HG03095 (cell line): ENCODE results near the gene HBA2.
"Not testable (repeated sequence)": the region's sequence is repeated elsewhere in the genome, so short reads cannot be mapped to it uniquely, and the experiment has no call there.

Source experiments
- ATAC-seq: cut with Tn5 transposase; IDR thresholded peaks from one replicate; pipeline ENCODE4 v1.9.1; 2021; ENCODE audit warnings: moderate library complexity; ENCODE audit not compliant: unreplicated experiment

The HBA2 gene

DNA sequence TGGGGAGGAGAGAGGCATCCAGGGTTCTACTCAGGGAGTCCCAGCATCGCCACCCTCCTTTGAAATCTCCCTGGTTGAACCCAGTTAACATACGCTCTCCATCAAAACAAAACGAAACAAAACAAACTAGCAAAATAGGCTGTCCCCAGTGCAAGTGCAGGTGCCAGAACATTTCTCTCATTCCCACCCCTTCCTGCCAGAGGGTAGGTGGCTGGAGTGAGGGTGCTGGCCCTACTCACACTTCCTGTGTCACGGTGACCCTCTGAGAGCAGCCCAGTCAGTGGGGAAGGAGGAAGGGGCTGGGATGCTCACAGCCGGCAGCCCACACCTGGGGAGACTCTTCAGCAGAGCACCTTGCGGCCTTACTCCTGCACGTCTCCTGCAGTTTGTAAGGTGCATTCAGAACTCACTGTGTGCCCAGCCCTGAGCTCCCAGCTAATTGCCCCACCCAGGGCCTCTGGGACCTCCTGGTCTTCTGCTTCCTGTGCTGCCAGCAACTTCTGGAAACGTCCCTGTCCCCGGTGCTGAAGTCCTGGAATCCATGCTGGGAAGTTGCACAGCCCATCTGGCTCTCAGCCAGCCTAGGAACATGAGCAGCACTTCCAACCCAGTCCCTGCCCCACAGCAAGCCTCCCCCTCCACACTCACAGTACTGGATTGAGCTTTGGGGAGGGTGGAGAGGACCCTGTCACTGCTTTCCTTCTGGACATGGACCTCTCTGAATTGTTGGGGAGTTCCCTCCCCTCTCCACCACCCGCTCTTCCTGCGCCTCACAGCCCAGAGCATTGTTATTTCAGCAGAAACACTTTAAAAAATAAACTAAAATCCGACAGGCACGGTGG lies 1.5 kb downstream of the HBA2 start:
- ATAC-seq, result not testable (repeated sequence)

GRCh38 chr16:175011-175949 lies 2.6 kb downstream of the HBA2 start:
- no peak for ATAC-seq

DNA sequence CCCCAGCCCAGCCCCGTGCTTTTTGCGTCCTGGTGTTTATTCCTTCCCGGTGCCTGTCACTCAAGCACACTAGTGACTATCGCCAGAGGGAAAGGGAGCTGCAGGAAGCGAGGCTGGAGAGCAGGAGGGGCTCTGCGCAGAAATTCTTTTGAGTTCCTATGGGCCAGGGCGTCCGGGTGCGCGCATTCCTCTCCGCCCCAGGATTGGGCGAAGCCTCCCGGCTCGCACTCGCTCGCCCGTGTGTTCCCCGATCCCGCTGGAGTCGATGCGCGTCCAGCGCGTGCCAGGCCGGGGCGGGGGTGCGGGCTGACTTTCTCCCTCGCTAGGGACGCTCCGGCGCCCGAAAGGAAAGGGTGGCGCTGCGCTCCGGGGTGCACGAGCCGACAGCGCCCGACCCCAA lies 3.3 kb downstream of the HBA2 start:
- ATAC-seq, result not testable (repeated sequence)

DNA sequence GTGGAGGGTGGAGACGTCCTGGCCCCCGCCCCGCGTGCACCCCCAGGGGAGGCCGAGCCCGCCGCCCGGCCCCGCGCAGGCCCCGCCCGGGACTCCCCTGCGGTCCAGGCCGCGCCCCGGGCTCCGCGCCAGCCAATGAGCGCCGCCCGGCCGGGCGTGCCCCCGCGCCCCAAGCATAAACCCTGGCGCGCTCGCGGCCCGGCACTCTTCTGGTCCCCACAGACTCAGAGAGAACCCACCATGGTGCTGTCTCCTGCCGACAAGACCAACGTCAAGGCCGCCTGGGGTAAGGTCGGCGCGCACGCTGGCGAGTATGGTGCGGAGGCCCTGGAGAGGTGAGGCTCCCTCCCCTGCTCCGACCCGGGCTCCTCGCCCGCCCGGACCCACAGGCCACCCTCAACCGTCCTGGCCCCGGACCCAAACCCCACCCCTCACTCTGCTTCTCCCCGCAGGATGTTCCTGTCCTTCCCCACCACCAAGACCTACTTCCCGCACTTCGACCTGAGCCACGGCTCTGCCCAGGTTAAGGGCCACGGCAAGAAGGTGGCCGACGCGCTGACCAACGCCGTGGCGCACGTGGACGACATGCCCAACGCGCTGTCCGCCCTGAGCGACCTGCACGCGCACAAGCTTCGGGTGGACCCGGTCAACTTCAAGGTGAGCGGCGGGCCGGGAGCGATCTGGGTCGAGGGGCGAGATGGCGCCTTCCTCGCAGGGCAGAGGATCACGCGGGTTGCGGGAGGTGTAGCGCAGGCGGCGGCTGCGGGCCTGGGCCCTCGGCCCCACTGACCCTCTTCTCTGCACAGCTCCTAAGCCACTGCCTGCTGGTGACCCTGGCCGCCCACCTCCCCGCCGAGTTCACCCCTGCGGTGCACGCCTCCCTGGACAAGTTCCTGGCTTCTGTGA lies 4.1 kb downstream of the HBA2 start, which contains the start of gene HBA1:
HBA1 (plus strand) TSS at position 204 of the 906 bp plus-strand sequence; CDS start at position 241, 37 bp downstream.
- not testable (repeated sequence) for ATAC-seq

GRCh38 chr16:177394-177822 lies 4.7 kb downstream of the HBA2 start:
- no peak for ATAC-seq

DNA sequence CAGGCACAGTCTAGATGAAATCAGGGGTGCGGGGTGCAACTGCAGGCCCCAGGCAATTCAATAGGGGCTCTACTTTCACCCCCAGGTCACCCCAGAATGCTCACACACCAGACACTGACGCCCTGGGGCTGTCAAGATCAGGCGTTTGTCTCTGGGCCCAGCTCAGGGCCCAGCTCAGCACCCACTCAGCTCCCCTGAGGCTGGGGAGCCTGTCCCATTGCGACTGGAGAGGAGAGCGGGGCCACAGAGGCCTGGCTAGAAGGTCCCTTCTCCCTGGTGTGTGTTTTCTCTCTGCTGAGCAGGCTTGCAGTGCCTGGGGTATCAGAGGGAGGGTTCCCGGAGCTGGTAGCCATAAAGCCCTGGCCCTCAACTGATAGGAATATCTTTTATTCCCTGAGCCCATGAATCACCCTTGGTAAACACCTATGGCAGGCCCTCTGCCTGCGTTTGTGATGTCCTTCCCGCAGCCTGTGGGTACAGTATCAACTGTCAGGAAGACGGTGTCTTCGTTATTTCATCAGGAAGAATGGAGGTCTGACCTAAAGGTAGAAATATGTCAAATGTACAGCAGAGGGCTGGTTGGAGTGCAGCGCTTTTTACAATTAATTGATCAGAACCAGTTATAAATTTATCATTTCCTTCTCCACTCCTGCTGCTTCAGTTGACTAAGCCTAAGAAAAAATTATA lies 5.4 kb downstream of the HBA2 start:
- ATAC-seq, result no peak

- no peak for ATAC-seq
Observed at GRCh38 chr16:178668-179015, 6.0 kb downstream of the HBA2 start.

GRCh38 chr16:179211-180092 lies 6.8 kb downstream of the HBA2 start:
- ATAC-seq, result no peak

- no peak for ATAC-seq
Observed at GRCh38 chr16:180101-180675, 7.5 kb downstream of the HBA2 start, which contains the start of gene HBQ1. HBQ1 (plus strand) TSS chr16:180459; CDS start chr16:180487, 28 bp downstream.

DNA sequence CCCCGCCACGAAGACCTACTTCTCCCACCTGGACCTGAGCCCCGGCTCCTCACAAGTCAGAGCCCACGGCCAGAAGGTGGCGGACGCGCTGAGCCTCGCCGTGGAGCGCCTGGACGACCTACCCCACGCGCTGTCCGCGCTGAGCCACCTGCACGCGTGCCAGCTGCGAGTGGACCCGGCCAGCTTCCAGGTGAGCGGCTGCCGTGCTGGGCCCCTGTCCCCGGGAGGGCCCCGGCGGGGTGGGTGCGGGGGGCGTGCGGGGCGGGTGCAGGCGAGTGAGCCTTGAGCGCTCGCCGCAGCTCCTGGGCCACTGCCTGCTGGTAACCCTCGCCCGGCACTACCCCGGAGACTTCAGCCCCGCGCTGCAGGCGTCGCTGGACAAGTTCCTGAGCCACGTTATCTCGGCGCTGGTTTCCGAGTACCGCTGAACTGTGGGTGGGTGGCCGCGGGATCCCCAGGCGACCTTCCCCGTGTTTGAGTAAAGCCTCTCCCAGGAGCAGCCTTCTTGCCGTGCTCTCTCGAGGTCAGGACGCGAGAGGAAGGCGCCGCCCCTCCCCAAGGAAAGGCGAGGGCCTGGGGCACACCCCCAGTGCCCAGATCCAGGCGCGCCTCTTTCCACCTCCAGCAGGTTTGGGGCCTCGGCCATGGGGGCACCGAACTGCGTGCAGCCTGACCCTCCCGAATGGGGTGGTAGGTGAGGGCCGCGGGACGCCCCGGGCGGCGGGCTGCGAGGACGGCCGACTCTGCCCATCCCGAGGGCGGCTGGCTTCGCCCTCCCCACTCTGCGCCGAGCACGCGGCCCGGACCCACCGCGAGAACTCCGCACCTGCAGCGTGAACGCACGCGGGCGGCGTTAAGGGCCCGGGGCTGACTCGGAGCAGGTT lies 8.2 kb downstream of the HBA2 start:
- no peak for ATAC-seq

DNA sequence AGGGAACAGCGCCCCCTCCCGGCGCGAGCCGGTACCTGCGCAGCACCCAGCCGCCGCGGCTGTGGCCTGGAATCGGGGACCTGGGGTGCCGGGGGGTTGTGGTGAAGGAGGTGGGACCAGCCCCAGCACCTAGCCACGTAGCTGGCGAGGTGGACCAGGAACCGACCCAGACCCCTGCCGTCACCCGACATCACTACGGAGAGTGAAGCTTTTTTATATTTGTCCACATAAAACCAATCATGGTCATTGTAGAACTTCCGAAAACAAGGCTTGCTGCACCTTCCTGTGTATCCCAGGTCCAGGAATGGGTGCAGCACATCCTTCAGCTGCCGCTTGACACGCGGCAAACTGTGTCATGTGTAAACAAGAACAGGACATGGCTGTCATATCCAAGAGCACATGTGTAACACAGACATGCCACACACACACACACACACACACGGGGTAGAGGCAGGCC lies 8.9 kb downstream of the HBA2 start:
- ATAC-seq, result no peak

DNA sequence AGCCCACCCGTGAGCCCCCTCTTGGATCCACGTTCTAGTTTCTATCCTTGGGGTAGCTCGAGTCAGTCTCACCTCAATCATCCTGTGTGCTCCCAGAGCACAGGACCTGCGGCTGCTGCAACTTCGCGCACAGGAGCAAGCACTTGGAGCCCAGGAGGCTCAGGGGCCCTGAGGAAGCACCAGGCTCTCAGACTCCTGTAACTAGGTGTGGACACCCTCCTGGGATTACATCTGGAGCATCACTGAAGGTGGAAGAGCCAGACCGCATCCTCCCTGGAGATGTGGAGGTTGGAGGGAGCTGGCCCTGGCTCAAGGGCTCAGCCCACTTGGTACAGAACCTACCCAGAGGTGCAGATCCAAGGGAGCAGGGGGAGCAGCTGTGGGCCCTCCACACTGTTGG lies 10.3 kb downstream of the HBA2 start:
- ATAC-seq, result no peak

- ATAC-seq, result no peak
Observed at GRCh38 chr16:185213-185612, 12.5 kb downstream of the HBA2 start.

GRCh38 chr16:185691-186090 lies 13.0 kb downstream of the HBA2 start:
- no peak for ATAC-seq

DNA sequence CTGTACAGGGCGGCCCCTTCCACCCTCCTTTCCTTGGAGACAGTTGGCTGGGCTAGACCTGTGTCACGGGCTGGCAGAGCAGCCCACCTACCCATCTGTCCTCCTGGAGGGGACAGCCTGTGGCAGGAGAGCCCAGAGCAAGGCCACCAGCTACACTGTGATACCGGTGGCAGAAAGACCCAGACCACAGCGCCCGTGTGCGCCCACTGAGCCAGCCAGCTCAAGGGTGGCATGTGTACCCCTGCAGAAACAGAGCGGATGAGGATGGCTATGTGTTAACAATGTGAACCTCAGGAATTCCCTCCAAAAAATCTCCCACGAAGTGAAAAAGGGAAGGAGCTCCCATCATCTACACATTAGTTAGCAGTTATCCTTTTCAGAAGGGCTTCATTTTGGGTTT lies 14.7 kb downstream of the HBA2 start:
- ATAC-seq, result no peak

DNA sequence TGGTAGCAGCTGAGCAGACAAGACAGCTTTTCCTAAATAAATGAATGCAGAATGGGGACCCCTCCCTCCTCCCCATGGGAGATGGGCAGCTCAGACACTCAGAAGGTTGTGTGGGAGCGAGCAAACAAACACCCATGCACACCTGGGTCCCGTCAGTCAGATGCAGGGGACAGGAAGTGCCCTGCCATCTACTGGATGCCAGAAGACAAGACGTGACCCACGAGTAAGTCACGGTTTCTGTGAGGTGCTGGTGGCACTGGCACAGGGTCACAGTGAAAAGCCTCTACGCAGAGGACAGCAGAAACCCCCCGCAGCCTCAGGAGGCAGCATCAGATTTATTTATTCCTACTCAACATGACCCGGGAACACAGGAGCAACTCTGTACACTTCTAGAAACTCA lies 16.0 kb downstream of the HBA2 start:
- no peak for ATAC-seq

DNA sequence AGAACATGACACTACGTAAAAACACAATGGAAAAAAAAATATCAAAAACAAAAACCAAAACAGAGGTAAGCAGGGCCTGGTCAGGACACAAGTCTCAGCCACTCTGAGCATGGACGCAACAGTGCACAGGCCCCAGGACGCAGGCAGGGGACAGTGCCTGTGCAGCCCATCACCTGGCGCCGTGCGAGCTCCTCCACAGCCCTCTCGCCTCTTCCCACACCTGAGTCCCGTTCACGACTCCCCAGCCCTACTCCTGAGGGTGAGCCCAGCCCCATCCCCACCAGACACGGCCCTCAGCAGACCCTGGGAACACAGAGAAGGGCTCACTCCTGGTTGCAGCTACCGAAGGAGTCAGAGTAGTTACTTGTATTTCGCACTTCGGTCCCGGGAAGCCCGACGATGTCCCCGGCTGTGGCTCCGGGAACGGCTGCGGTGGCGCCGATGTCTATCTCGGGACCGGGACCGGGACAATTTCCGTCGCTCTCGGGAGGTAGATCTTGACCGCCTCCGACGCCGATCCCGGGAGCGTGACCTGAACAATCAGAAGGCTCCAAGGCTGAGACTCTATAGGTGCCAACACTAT lies 17.0 kb downstream of the HBA2 start:
- ATAC-seq, result no peak
